Measurements from ENCODE around the gene ETV6.
A peak's percentile ranks its signal among the peaks of the same experiment; 100 is the strongest.

The ETV6 gene

DNA sequence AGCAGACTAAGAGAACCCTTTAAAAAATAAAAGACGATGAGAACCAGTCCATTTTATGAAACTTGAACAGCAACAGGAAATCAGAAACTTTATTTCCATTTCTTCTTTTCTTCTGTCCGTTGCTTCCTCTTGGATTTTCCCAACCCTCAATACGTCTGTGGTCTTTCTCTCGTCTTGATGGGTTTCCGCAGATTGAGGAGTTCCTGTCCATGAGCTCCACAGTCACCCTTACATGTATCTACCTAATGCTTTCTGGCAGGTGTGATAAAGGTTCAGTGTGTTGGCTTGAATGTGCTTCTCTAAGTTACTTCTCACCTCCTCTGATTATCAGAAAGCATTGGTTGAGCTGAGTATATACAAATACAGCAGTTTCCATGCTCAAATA, 110.0 kb downstream of the ETV6 start:
- DNase-seq (ENCODE audit: low read depth): no peak

DNA sequence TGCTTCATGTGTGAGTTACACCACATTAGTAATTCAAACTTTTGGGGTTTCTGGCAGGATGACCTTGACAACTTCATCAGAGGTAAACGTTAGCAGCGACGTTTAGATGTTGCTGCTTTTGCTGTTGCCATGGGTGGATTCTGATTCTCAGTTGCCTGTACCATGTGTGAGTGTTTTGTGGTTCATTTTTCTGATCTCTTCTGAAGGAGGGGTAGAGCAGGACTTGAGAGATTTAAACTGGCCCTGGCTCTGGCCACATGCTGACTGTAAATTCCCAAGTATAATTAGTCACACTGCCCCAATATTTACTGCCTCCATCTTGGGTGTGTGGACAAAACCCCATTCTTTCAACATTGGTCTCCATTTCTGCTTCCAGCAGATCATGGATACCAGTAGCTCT, 110.4 kb downstream of the ETV6 start:
- DNase-seq (ENCODE audit: low read depth): no peak

DNA sequence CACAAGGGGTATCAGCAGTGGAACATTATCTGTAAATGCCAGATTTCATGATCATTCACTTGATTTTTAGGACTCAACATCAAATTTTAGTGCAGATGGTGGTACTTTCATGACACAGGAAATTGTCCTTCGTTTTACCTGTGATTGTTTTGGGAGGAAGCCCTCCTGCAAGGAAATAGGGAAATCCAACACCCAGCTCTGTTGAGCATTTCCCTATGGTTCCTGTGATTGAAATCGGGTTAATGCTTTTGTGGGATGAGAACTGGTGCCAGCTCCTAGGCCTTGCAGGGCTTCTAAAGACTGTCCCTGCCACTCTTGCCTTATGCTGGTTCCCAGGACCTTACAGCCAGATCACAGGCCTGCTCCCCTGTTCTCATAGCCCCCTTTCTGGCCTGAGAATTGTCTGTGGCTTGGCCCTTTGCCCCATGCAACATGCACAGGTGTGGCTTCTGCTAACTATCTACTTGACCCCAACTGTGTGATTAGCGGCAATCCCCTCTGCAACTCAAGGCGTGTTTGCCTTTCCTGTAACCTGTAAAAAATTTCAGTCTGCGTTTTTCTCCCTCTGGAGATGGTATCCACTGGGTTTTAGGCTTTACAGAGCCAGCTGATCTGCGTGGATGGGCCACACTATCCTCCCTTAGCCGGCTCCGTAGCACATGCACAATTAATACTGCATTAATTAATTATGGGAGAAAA, 112.5 kb downstream of the ETV6 start:
- DNase-seq (ENCODE audit: low read depth): no peak

DNA sequence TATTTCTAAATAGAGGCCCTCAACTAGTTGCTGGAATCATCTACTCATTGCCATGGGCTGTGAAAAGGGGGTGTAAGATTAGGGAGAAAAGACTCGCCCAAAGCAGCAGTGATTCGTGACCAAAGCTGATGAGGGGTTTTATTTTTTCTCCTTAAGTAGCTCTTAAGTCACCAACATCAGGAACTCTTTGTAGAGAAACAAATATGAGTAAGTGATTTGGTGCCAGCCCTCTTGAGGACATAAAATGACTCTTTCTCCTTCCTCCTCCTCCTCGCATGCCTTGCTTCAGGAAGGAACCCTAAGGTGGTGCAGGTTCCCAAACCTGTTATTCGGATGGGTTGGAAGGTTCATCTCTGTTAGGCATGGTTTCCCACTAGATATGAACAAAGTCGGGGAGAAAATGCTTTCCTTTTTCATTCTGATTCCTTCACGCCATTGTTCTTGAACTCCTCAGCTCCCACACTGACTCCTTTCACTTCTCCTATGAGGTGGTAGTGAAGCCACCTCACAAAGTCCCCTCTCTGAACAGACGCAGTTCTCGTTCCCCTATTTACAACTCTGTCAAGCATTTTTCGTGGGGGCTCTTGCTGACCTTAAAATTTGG, 113.4 kb downstream of the ETV6 start:
- no peak for DNase-seq (ENCODE audit: low read depth)

DNA sequence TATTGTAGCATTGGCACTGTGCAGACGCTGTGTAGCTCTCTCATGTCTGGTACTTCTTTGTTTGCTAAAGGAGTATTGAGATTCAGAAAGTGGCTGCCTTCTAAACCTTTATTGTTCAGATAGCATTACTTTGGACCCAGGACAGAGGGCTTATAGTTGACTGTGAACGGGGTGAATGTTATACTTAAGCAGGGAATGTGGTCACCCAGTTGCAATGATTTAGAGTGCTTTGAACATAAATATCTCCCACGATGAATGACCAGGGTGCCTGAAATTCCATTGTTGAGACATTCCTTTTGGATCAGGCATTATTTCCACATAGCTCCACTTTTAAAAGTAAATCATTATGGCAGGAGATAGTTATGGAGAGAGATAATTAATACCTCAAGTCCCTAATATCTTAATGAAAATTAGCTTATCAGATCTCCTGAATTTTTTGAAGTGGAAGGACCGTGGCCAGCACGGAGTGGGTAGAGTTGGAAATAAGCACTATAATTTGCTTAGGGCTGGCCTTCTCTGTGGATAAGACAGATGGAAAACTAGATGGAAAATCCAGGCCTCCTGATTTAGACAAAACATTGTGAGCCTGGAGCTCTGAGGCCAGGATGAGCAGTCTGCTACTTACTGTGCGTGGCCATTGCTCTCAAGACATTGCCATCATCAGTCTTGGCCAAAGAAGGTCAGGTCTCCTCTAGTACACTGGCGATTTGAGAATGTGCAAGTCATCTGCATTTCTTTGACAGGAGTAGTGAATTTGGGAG, 114.5 kb downstream of the ETV6 start:
- peak; percentile 10 for DNase-seq (ENCODE audit: low read depth)

DNA sequence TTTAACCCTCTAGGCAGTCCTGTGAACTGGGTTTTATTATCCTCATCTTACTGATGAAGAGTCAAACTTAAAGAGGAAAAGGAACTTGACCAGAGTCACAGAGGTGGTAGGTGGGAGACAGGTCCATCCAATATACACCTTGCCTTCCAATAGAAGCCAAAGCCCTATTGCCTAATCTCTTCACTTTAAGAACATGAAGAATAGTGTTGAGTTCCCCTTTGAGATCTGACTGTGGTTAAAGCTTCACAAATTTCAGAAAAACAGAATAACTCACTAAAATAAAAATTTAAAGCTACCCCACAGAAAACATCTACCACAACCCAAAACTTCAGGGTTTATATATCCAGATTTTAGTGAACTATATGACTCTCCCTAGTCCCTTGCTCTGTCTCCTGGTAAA, 115.4 kb downstream of the ETV6 start:
- no peak for DNase-seq (ENCODE audit: low read depth)

DNA sequence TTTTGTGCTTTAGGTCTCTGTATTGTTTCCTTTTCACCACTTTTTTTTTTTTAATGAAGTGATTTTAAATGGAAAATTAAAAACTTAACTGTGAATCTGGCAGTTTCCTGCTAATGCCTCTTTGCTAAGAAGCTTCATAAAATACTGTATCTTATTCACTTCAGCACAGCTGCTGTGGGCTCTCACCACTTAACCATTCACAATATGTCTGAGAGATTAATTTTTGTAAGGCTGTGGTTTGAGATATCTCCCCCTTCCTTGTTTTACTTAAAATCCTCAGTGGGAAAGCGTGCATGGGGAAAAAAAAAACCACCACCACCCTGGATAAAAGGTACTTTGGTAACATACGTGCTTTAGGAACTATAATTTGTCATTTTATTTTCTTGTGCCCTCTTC, 115.9 kb downstream of the ETV6 start:
- no peak for DNase-seq (ENCODE audit: low read depth)

DNA sequence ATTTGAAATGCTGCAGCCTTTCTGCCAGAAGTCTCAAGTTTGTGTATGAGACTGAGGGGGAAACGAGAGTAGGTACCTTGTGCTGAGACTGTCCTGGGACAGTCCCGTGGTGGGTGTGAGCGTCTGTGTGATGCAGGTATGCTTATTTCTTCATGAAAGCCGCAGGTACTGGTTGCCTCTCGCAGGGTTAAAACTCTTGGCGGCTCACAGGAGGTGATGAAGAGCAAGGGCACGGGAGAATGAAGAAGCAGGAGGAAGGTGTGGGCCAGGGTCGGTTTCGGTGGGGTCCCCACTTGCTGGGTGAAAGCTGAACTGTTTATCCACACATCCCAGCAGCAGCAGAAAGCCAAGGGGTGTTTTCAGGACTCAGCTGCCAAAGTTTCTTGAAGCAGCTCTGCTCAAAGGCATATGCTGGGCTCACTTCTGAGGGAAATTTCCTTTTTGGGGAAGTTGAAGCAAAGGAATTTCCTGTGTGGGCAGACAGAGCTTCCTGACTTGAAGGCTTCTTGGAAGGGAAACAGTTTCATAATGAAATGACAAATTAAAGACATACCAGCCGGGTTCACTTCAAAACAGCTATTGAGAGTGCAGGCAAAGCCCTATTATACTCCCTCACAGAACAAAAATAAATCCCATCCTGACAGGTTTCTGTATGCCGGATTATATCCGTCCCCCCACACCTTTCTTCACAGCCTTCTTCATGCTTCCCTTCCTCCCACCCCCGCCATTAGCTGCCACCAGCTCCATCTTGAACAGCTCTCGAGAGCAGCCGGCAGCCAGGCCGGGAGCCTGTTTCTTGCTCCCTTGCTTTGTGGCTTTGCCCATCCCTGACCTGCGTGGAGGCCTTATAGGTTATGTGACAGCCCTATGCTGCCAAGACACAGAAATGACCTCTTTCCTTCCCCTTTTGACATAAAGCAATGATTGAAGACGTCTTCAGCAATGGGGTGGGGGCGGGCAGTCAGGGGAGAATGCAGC, 116.6 kb downstream of the ETV6 start:
- peak; percentile 9 for DNase-seq (ENCODE audit: low read depth)

DNA sequence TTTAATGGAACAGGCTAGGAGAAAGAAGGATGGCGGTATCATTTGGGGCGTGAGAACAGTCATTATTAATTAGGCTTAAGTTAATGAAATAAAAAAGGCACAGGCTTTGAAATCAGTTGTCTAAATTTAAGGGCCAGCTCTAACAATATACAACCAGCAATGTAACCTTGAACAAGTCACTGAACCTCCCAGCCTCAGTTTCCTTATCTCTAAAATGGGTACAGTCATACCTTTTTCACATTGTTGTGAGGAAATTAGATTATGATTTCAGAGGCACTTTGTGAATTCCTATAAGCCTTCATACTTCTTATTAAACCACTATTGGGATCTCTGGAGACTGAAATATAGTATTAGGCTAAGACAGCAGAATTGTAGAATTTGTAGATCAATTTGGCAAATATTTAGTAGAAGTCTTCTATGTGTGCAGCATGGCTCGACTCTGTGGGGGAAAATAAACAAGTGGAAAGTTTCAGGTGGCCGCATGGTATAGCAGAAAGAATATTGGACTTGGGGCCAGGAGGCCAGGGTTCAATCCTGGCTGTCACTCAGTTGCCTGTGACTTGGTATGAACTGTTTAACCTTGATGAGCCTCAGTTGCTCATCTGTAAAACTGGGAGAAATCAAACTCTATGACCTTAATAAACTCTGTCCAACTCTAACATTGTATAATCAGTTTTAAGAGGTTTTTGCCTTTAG, 117.7 kb downstream of the ETV6 start:
- no peak for DNase-seq (ENCODE audit: low read depth)

DNA sequence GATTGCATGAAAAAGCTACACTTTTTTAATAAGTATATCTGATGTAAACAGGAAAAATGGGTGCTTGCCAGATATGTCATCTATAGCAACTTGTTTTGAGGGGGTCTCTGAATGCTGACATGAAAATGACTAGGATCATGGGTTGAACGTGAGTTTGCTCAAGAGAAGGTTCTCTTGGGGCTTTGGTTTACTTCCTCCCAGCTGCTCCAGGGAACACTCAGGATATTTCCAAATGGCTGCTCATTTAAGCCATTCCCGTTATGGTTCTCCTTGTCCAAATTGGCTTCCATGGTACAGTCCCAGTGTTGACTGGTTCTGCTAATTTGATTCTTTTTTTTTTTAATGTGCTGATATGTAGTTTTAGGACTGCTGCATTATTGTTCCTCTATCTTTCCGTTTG, 118.3 kb downstream of the ETV6 start:
- DNase-seq (ENCODE audit: low read depth): no peak

DNA sequence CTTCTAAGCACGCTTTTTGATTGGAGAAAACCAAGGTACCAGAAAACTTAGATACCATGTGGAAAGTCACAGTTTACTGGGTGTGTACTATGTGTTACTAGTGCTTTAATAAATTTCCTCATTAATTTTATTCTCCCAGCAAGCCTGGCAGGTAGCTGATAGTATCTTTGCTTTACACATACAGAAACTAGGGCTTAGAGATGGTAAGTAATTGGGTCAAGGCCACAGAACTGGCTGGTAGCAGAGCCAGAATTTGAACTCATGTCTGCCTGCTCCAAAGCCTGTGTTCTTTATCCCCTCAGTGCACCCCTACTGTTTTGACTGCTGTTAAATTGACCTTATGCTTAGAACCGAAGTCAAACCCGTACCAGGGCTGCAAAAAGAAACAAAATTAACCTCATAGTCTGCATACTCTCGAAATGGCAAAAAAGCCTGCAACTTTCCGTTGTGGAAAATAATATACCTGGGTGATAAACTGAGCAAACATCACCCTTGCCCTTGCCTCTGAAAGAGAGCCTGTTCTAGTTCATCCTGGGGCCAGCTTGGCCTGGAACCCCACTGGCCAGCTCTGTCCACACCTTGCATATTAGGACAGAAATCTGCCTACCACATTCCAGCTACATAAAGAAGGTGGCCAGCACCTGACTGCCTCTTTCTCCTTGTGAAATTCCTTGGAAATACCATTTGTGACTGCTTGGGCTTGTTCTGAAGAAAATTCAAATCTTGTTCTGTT, 118.9 kb downstream of the ETV6 start:
- DNase-seq (ENCODE audit: low read depth): no peak

DNA sequence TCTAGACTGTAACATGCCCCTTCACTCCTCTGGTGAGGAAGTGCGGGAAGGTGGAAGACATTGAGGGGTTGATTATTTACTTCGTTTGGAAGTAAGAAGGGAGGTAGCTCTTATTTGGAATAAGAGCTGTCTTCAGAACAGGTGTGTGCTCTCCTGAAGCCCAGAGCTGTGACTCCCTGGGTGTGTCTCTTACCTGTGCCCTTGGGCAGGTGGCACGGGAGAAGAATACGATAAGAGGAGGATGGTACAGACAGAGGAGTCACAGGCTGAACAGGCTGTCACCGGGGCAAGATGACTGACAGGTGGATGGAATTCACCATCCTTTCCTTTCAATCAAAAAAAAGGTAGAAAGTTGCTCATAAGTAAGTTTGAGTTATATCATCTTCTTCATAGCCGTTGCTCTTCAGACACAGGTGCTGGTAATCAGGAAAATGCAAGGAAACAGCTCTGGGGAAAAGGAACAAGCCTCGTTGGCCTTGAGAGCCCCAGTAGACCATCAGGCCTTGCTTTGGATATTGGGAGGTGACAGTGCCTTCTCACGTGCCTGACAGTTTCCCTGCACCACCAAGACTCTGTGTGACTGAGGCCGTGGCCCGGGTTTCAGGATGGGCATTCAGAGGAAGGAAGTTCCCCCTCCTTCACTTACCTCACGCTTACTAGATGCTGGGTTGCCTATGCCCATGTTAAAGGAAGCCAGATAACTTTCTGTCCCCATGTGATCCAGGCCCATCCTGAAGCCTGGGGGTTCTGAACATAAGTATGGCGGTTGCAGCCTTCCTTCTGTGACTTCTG, 120.4 kb downstream of the ETV6 start:
- no peak for DNase-seq (ENCODE audit: low read depth)

DNA sequence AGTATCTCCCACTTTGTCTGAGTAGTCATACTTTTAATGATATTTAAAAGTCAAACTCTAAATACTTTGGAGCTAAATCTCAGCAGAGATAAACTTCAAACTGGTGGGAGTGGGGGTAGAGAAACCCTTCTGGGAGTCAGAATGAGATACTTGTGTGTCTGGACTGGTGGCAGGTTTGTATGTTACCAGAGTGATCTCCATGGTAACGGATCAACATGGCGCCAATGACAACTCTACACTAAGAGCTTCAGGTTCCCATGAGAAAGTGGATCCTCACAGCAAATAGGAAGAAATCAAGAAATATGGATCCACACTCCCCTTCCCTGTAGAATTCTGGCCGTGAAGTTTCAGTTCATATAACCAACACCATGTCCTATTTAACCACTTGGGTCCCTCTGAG, 121.9 kb downstream of the ETV6 start:
- no peak for DNase-seq (ENCODE audit: low read depth)

DNA sequence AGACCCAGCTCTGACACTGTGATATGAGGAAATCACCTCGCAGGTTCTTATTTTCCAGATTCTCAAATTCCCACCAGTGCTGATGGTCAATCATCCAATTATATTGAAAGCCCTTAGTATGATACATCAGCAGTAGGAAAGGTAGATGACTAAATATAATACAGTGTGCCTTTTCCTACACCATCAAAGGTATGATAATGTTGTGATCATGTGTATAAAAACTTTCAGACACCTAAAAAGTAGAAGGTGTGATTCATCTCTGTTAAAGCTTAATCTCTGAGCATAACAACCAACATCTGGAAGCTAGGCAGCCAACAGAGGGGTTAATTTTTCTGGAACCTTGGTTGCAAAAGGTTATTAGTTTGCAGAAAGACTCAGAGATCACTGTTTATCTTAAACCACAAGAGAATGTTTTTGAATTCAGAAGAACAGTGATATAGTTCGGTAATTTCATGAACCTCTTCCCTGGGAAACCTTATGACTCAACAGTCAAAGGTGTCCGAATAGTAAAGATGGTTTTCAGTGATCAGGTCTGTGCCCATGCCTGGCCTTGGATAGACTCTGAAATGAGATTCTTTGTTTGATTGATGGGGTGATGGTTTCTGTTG, 122.5 kb downstream of the ETV6 start:
- no peak for DNase-seq (ENCODE audit: low read depth)

DNA sequence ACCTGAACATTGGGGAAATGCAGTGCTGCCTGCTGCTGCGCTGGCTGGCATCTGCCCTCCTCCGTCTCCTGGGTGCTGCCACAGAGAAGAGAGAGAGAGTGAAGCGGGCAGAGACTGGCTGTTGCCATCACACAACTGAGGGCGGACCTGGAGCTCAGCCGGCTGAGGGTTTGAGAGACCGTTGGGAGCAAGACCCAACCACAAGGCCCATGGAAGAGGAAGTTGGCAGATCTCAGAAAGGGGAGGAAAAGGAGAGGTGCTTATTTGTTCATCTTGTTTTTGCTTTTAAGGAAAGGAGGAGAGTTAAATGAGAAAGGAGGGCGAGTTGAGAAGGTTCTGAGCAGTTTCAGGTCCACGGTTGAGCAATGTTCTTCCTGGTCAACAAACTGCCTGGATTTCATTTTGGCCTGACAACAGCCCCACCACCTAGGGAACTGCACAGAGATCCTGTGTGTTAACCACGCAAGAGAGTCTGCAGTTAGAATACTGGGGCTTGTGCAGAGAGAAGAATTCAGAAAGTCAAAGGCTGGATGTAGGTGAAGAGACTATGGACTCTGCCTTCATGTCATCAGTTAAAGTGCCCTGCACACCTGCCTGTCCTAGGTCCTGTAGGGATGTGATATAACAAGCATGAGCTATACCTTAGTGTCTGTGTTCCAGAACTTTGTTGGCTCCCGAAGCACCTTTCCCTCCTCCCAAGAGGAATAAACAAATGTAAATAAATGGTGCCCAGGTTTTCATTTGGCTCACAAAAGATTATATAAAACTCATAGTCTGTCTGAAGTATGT, 124.6 kb downstream of the ETV6 start:
- no peak for DNase-seq (ENCODE audit: low read depth)

DNA sequence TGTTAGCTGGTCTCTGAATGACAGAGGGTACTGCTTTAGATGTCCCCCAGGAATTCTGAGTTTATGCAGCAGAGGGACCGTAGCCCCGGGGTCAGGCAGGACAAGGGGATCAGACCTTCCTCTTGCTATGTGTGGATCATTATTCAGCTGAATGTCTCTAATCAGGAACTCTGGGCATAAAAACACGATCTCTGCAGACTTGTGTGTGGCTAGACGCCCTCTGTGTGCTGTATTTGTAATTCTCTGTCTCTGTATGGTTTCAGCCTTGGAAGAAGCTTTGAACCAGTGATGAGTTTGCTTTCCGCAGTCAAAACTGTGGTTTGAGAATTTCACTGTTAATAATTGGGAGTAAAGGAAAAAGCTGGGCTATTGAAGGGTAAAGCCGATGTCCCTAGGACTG, 125.3 kb downstream of the ETV6 start:
- no peak for DNase-seq (ENCODE audit: low read depth)

DNA sequence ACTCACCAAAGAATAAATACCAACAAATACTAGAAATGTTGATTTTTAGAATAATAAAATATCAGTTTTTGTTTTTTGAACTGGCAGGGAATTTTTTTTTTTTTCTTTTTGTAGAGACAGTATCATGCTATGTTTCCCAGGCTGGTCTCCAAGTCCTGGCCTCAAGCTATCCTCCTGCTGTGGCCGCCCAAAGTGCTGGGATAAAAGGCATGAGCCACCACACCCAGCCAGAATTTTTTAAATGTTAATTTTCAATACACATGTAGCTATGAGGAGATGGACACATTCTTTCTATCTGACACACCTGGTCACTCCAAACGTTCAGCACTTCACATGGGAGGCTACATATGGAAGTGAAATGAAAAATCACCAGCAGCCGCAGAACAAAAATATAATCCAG, 126.8 kb downstream of the ETV6 start:
- no peak for DNase-seq (ENCODE audit: low read depth)

DNA sequence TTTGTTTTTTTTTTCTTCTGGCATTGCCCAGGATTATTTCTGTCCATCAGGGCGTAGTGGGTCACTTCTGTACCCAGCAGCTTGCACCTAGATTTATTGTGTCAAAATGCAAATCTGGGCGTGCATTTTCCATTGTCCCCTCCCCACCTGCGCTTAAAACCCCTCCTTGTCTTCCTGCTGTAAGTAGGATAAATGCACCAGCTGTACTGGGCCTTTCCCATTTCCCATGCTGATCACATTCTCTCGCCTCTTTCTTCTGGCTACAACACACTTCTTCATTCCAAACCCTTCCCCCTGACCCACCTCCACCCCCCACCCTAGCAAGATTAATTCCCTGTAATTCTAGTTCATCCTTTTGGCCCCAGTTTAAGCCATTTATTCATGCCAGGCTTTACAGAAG, 128.0 kb downstream of the ETV6 start:
- no peak for DNase-seq (ENCODE audit: low read depth)

DNA sequence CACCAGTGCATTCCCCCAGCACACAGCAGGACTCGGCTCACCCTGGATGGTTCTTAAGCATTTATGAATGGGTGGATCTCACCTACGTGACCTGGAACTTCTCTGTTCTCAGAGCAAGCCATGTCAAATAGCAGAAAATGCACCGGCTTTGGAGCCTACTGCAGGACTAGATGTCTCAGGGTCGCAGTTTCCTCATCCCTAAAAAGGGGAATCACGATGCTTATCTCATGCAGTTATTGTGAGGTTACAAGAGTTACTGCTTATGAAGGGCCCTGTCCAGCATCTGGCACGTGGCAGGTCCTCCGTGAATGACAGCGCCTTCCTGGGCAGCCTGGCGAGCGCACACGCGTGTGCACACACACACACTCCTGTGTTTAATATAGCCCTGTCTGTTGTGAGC, 128.5 kb downstream of the ETV6 start:
- no peak for DNase-seq (ENCODE audit: low read depth)

Data from HS-5 (cell line).